ENCODE measurements around the gene FAM241B.

Gene FAM241B

DNA sequence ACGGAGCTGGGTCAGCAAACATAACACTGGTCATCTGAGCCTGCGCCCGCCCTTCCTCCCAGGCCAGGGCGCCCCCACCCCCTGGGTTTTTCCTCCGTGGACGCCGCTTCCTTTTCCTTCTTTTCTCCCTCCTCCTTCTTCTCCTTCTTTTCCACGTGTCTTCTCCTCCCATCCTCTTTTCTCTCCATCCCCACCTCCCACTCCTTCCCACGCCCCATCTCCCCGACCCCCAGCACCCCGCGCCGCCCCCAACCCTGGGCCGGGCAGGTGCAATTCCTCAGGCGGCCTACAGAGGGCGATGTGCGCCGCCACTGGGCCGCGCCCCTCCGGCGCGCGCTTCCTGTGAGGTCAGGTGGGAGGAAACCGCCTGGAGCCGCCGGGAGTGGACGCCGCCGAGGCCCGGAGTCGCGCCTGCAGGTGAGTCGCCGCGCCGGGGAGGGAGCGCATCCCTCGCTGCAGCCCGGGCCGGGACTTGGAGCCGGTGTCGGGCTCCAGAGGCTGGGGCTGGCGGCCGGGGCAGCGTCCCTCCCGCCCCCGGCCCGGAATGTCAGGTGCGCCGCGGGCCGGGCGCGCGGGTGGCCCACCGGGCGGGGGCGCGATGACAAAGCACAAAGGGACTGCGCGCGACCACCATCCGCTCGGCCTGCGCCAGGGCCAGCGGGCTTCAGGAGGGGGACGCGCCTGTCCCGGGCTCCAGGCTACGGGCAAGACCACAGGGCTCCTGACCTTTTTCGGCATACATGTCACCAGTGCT, at the start of gene FAM241B:
TSS of gene FAM241B (plus strand) at position 351 of the 754 bp plus-strand sequence. CDS start 1,497 bp downstream, outside the sequence.
- peak; percentile 31 to 45 for DNase-seq (ENCODE audit: low read depth in 2 of 2)

DNA sequence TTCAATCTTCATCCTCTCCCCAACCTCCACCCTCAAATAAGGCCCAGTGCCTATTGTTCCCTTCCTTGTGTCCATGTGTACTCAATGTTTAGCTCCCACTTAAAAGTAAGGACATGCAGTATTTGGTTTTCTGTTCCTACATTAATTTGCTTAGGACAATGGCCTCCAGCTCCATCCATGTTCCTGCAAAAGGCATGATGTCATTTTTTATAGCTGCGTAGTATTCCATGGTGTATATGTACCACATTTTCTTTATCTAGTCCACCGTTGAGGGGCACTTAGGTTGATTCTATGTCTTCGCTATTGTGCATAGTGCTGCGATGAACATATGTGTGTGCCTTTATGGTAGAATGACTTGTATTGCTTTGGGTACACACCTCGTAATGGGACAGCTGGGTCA, 49.6 kb upstream of the FAM241B start:
- no peak for DNase-seq (ENCODE audit: low read depth in 2 of 2)

DNA sequence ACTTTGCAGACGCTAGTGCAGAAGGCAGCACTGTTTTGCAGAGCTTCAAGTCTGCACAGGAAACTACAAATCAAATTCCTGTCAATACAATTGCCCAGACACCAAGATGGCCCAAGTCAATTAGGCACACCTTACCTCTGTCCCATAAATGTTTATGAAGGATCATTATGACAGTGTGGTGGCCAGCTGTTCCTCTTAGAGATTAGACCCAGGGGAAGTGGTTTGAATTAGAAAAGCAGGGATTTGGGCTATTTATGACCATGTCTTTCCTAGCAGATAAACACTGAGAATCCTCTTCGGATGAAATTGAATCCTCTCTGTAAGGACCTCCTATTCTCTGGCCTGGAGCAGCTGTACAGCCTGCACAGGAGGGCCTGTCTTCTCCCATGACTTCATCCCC, 46.9 kb upstream of the FAM241B start:
- no peak for DNase-seq (ENCODE audit: low read depth in 2 of 2)

GRCh38 chr10:69584624-69585023, 45.4 kb upstream of the FAM241B start:
- no peak for DNase-seq (ENCODE audit: low read depth in 2 of 2)

GRCh38 chr10:69588358-69588757, 41.7 kb upstream of the FAM241B start:
- DNase-seq (ENCODE audit: low read depth in 2 of 2), result no peak

- DNase-seq (ENCODE audit: low read depth in 2 of 2), result no peak
These were observed 29.2 kb upstream of the FAM241B start for GRCh38 chr10:69600761-69601330.

GRCh38 chr10:69609077-69609476, 21.0 kb upstream of the FAM241B start:
- no peak for DNase-seq (ENCODE audit: low read depth in 2 of 2)

- no peak for DNase-seq (ENCODE audit: low read depth in 2 of 2)
These were observed 17.3 kb upstream of the FAM241B start for GRCh38 chr10:69612760-69613159.

DNA sequence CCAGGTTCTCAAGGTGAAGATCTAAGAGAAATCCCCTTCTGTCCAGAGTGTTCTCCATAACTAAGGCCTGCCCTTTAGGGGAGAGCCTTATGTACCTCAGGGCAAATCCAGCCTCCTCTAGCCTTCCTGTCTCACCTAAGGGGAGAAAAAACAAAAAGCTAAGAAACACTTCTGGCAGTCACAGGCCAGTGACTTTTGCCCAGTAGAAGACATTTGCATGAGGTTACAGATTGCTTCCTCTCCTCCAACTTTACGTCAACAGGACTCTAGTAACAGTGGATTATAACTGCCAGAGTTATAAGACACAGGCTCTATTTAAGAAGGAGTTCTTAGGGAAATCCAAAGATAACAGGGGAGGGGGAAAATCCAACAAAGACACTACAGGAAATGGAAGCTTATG, 15.9 kb upstream of the FAM241B start:
- DNase-seq (ENCODE audit: low read depth in 2 of 2), result no peak

DNA sequence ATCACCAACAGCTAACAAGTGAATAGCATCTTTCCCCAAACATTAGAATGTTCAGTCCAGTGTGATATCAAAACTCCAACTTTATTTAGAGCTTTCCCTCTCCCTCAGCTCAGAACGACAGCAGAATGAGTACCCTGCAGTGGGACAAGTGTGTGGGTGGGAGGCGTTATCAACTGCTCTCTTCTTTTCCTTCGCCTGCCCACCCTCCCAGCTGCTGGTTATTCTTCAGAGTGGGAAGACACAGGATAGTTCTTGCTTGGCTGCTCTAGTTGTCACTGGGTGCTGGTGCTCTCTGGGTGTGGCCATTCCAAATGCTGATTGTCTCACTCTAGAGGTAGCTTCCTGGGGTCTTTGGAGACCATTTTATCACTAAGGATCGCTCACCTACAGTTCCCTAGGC, 13.7 kb upstream of the FAM241B start:
- DNase-seq (ENCODE audit: low read depth in 2 of 2), result no peak

GRCh38 chr10:69618746-69619145, 11.3 kb upstream of the FAM241B start:
- no peak for DNase-seq (ENCODE audit: low read depth in 2 of 2)

- DNase-seq (ENCODE audit: low read depth in 2 of 2), result no peak
These were observed 10.4 kb upstream of the FAM241B start for GRCh38 chr10:69619626-69620025.

GRCh38 chr10:69620625-69621024, 9.4 kb upstream of the FAM241B start:
- DNase-seq (ENCODE audit: low read depth in 2 of 2), result no peak

DNA sequence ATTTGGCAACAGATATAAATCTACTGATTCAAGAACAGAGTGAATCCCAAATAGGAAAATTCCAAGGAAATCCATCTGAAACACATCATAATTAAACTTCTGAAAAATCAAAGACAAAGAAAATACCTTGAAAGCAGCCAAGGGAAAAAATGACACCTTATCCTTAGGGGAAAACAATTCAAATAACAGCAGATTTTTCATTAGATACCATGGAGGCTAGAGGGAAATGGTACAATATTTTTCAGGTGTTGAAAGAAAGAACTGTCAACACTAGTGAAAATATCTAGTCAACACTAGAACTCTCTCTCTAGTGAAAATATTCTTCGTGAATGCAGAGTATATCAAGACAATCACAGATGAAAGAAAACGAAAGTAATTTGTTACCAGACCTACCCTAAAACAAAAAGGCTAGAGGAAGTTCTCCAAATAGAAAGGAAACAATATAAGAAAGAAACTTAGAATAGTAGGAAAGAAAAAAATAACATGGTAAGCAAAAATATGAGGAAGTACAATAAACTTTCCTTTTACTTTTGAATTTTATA, 5.7 kb upstream of the FAM241B start:
- no peak for DNase-seq (ENCODE audit: low read depth in 2 of 2)

GRCh38 chr10:69626826-69627225, 3.2 kb upstream of the FAM241B start:
- DNase-seq (ENCODE audit: low read depth in 2 of 2), result no peak

GRCh38 chr10:69628891-69629290, 1.2 kb upstream of the FAM241B start:
- no peak for DNase-seq (ENCODE audit: low read depth in 2 of 2)

DNA sequence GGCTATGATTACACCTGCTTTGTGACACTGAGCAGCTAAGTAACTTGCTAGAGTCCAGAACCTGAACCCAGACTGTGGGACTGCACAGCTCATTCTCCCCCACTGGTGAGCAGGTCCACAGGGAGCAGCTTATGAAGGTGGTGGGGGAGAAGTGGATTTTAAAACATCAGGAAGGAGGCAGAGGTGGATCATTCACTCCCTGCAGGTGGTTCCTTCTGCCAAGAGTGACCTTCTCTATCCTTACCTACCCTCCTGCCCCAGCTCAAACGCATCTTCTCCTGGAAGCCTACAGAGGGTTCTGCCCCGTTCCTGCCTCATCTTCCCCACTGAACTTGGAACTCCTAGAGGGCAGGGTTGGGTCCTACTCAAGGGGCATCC, 539 bp upstream of the FAM241B start:
- no peak for DNase-seq (ENCODE audit: low read depth in 2 of 2)

DNA sequence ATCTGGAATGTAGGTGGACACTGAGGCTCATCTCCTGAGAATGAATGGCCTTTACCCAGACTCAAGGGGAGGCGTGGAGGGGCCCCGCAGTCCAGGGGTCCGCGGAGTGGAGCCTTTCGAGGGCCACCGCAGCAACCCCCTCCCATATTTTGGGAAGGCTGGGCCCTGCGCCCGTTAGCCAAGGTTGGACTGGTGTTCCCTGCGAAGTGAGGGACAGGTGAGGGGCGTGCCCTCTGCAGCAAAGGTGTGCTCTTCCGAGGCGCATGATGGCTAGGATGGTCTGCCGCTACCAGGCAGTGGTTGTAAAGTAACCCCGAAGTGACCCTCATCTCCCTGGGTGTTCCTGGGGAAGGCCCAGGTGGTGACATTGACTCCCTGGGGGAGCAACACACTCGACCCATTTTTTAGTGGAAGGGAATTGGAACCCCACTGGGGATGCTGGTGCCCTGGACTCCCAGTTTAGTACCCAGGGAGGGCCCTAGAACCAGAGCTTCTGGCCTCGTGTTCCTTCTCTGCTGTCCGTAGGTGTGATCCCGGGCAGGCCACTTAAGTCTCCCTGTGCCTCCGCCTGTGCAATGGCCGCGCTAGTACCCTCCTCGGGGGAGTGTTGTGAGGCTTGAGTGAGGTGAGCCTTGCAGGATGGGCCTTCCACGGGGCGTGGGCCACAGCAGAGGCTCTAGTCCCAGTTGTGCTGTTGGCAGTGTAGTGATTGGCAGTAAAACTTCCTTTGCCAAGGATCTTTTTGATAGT, 779 bp downstream of the FAM241B start:
- DNase-seq (ENCODE audit: low read depth in 2 of 2), result no peak

DNA sequence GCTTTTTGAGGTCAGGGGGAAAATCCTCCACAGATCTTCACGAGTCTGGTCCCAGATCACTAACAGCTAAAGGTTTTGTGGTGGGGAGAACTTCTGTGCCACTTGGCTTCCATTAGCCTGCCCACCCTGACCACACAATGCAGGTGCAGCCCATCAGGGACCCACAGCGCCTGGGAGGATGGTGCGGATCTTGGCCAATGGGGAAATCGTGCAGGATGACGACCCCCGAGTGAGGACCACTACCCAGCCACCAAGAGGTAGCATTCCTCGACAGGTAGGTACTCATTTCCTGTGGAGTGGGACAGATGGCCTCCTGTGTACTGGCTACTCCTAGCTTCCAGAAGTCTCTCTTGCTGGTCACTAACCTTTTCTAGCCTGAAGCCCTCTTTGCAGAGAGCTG, 1.5 kb downstream of the FAM241B start:
- no peak for DNase-seq (ENCODE audit: low read depth in 2 of 2)

- no peak for DNase-seq (ENCODE audit: low read depth in 2 of 2)
These were observed 2.6 kb downstream of the FAM241B start for GRCh38 chr10:69632516-69633199.

GRCh38 chr10:69633673-69634635, 3.9 kb downstream of the FAM241B start:
- no peak for DNase-seq (ENCODE audit: low read depth in 2 of 2)

All from stimulated activated CD8-positive, alpha-beta memory T cell treated with anti-CD3 and anti-CD28 coated beads, Interleukin-15, amount 100 ng/mL, for 4 hours (primary cell).